Stomach smooth muscle (tissue), 2 donors: Measurements from ENCODE around the gene POTEC.
"Not testable (repeated sequence)": the region's sequence is repeated elsewhere in the genome, so short reads cannot be mapped to it uniquely, and the experiment has no call there.

Experiments
- H3K27ac ChIP-seq: one replicate; pipeline ENCODE4 v1.7.0; 2013; ENCODE audit warnings: mild to moderate bottlenecking, low read length, inconsistent platforms
- H3K27me3 ChIP-seq, 2 donors: one replicate each; pipeline ENCODE4 v1.7.0; 2013; ENCODE audit warnings: low read length in 2 of 2; ENCODE audit not compliant: insufficient read depth in 2 of 2, control insufficient read depth in 1 of 2
- H3K36me3 ChIP-seq, 2 donors: one replicate each; pipeline ENCODE4 v1.7.0; 2013; ENCODE audit warnings: low read length in 2 of 2; ENCODE audit not compliant: control insufficient read depth in 2 of 2, insufficient read depth in 2 of 2
- H3K4me1 ChIP-seq: one replicate; pipeline ENCODE4 v1.7.0; 2013; ENCODE audit warnings: low read length; ENCODE audit not compliant: control insufficient read depth, insufficient read depth
- H3K4me3 ChIP-seq, 2 donors: one replicate each; pipeline ENCODE4 v1.7.0; 2013; ENCODE audit warnings: low read length in 2 of 2
- H3K9ac ChIP-seq, 2 donors: one replicate each; pipeline ENCODE4 v1.7.0; 2013; ENCODE audit warnings: low read length in 2 of 2, mild to moderate bottlenecking in 1 of 2
- H3K9me3 ChIP-seq, 2 donors: one replicate each; pipeline ENCODE4 v1.7.0; 2013; ENCODE audit warnings: low read length in 2 of 2; ENCODE audit not compliant: control insufficient read depth in 2 of 2
- donor health status: healthy.
- donor health status: Pancreatic carcinoma.

Gene POTEC

DNA sequence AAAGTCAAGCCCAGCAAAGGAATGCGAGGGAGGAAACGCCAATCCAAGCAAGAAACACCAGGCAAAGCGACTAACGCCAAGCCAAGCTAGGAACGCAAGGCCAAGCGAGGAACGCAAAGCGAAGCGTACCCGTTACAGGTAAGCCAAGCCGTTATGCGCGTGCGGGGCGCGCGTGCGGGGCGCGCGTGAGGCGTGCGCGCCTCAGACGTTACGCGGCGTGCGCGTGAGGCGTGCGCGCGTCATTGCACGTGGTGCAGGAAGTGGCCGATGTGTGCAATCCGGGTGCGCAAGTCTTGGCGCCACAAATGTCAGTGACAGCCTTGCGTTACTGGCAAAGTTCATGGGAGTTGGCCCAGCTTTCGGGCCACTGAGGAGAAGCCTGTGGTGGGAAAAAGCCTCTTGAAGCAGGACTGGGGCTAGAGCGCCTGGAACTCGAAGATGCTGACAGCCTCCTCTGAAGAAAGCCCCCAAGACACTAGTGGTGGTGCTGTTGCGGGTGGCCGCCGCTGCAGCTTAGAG lies at the start of gene POTEC:
TSS of gene POTEC (minus strand) at position 155 of the 519 bp plus-strand sequence. CDS start 454 bp downstream, outside the sequence.
- H3K36me3 ChIP-seq, H3K27ac ChIP-seq, H3K9me3 ChIP-seq, H3K4me3 ChIP-seq, H3K9ac ChIP-seq, H3K4me1 ChIP-seq, H3K27me3 ChIP-seq: not testable (repeated sequence)

DNA sequence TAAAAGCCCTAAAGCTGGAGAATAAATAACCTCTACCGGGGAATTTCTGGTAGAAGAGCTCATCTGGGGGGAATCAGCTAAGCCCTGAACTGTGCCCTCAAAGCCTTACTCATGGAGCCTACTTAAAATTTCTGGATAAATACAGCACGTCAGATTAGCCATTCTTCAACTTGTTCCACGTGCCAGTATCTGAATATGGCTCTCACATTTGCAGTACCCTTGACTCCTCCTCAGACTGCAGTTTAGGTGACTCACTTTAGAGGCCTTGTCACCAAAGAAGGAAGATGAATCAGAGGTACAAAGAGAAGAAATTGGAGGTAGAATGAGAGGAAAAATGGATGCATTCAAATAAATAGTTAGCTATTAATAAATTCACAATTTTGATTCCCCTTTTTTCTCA lies 34.6 kb upstream of the POTEC start:
- Histone ChIP-seq H3K9me3 (no peaks in the 10 kb centered on the region), H3K9ac (no peak overlapping the region), H3K4me1 (no peaks in the 10 kb centered on the region), H3K36me3 (no peaks in the 10 kb centered on the region), H3K4me3 (no peak overlapping the region), H3K27ac (no peak overlapping the region), H3K27me3 (no peaks in the 10 kb centered on the region)

GRCh38 chr18:14559502-14559901 lies 16.1 kb upstream of the POTEC start:
- not testable (repeated sequence) for H3K36me3 ChIP-seq, H3K27me3 ChIP-seq, H3K4me3 ChIP-seq, H3K9ac ChIP-seq, H3K9me3 ChIP-seq, H3K4me1 ChIP-seq, H3K27ac ChIP-seq

DNA sequence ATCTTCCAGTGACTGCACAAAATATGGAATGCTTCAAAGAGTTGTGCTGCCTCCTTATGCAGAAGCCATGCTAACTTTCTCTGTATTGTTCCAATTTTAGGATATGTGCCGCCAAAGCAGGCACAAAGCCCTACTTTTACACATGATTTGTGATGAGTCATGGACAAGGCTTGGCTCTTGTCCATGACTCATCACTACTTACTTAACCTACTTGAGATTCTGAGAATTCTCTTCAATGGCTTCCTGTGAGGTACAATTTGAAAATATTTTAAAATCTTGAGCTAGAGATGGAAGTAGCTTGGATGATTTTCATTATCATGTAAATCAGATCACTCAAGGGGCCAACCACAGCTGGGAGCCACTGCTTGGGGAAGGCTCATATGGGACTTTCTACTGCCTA lies 11.7 kb downstream of the POTEC start:
- not testable (repeated sequence) for H3K36me3 ChIP-seq, H3K27me3 ChIP-seq, H3K4me3 ChIP-seq, H3K4me1 ChIP-seq, H3K9ac ChIP-seq, H3K9me3 ChIP-seq, H3K27ac ChIP-seq

DNA sequence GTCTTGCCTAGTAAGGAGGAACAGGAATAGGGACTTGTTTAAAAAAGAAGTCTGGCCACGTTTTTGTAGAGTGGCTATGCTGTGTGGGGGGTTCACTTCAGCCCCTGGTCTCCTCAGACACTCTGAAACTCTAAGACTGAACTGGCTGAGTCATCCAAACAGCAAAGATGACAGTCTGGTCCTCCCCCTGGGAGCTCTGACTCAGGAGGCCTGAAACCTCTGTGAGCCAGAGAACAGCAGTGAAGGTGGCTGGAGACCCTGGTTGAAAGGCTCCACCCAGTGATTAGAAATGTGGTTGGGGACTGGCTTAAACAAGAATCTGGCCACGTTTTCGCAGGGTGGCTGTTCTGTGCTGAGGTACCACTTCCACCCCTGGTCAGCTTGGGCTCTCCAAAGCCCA lies 32.7 kb downstream of the POTEC start:
- H3K9me3 ChIP-seq, H3K4me1 ChIP-seq: not testable (repeated sequence)

DNA sequence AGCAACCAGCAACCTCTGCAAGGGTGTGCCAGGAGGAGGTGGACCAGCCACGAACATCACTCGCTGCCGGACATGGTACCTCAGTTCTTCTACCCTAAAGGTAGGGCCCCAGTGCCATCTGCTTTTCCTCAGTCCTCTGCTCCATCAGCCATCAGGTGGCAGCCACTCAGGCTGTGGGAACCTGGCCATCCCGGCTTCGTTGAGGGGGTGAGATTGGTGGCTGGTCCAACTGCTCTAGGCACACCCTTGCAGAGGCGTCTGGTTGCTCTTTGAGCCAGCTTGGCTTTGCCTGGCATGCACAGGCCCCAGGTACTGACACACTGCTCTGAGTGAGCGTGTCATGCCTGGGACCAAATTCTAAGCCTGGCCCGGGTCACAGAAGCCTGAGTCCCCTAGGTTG lies 39.7 kb downstream of the POTEC start:
- not testable (repeated sequence) for H3K9ac ChIP-seq, H3K4me3 ChIP-seq, H3K36me3 ChIP-seq, H3K27me3 ChIP-seq, H3K27ac ChIP-seq, H3K4me1 ChIP-seq, H3K9me3 ChIP-seq

More for the DNA sequence above, 32.7 kb downstream of the POTEC start:
- H3K4me3 ChIP-seq, H3K9ac ChIP-seq, H3K27ac ChIP-seq, H3K36me3 ChIP-seq, H3K27me3 ChIP-seq: not testable (repeated sequence)

DNA sequence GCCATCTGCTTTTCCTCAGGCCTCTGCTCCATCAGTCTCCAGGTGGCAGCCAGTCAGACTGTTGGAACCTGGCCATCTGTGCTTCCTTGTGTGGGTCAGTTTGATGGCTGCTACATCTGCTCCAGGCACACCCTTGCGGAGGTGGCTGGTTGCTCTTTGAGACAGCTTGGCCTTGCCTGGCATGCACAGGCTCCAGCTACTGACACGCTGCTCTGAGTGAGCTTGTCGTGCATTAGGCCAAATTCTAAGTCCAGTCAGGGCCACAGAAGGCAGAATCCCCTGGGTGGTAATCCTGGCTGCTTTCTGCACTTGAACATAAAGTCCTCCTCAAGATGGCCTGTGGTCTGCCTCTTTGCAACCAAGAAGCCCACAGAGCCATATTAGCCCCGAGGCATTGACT lies 41.5 kb downstream of the POTEC start:
- not testable (repeated sequence) for H3K9ac ChIP-seq, H3K9me3 ChIP-seq, H3K27me3 ChIP-seq, H3K4me1 ChIP-seq, H3K27ac ChIP-seq, H3K4me3 ChIP-seq, H3K36me3 ChIP-seq

GRCh38 chr18:14489256-14490014 lies 54.0 kb downstream of the POTEC start:
- H3K27ac ChIP-seq, H3K9ac ChIP-seq, H3K9me3 ChIP-seq, H3K36me3 ChIP-seq, H3K4me1 ChIP-seq, H3K4me3 ChIP-seq, H3K27me3 ChIP-seq: not testable (repeated sequence)

GRCh38 chr18:14488789-14489188 lies 54.6 kb downstream of the POTEC start:
- H3K9me3 ChIP-seq, H3K36me3 ChIP-seq, H3K27ac ChIP-seq, H3K4me1 ChIP-seq, H3K27me3 ChIP-seq, H3K9ac ChIP-seq, H3K4me3 ChIP-seq: not testable (repeated sequence)

DNA sequence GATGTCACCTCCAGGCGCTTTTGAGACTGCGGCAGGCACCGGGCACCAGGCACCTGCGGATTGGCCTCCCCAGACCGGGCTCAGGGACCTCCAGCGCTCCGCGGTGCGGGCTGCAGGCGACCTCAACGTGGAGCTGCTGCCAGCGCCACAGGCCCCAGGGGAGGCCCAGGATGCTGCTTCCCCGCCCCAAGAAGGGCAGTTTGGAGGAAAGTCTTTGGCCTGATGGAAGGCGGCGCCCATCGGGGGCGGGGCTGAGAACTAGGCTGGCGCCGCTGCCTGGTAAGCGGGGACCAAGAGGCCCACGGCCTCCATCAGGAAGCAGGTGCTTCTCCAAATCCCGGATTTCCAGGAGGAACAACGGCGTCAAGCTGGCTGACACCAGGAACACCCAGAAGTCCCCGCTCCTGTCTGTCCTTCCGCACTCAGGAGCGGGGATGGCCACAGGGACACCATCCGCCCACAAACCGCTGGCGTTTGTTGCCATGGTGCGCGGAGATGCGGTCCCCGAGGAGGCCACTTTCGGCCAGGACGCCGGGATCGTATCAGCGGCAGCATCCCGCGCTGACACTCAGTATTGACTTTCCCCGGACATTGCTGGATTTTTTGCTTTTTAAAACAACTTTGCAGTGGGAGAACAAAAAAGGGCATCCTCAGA lies 56.3 kb downstream of the POTEC start:
- not testable (repeated sequence) for H3K27ac ChIP-seq, H3K36me3 ChIP-seq, H3K27me3 ChIP-seq, H3K9me3 ChIP-seq, H3K9ac ChIP-seq, H3K4me3 ChIP-seq, H3K4me1 ChIP-seq

DNA sequence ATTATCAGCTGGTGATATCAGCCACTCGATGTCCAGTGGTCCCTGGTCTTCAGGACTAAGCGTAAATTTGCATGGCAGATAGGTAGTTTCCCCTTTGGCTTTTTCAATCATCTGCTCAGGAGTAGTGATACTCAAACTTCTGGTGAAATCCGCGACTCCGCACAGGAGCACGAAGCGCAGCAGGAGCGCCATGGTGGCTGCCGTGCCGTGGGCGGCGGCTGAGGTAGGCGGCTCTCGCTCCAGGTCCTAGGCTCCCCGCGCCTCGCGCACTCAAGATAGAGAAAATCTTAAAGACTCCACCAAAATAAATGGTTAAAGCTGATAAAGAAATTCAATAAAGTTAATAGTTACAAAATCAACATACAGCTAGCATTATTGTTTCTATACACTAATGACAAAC lies 64.3 kb downstream of the POTEC start:
- H3K4me3 ChIP-seq, H3K36me3 ChIP-seq, H3K27ac ChIP-seq, H3K9ac ChIP-seq, H3K9me3 ChIP-seq, H3K4me1 ChIP-seq, H3K27me3 ChIP-seq: not testable (repeated sequence)
